HG03280 (cell line): Measurements from ENCODE around the gene ZDHHC16.
A peak's percentile ranks its signal among the peaks of the same experiment; 100 is the strongest.
"Not testable (repeated sequence)": the region's sequence is repeated elsewhere in the genome, so short reads cannot be mapped to it uniquely, and the experiment has no call there.

Experiments
- ATAC-seq: cut with Tn5 transposase; IDR thresholded peaks from one replicate; pipeline ENCODE4 v1.9.1; 2021; ENCODE audit warnings: mild to moderate bottlenecking, moderate library complexity; ENCODE audit not compliant: unreplicated experiment

ZDHHC16 gene

DNA sequence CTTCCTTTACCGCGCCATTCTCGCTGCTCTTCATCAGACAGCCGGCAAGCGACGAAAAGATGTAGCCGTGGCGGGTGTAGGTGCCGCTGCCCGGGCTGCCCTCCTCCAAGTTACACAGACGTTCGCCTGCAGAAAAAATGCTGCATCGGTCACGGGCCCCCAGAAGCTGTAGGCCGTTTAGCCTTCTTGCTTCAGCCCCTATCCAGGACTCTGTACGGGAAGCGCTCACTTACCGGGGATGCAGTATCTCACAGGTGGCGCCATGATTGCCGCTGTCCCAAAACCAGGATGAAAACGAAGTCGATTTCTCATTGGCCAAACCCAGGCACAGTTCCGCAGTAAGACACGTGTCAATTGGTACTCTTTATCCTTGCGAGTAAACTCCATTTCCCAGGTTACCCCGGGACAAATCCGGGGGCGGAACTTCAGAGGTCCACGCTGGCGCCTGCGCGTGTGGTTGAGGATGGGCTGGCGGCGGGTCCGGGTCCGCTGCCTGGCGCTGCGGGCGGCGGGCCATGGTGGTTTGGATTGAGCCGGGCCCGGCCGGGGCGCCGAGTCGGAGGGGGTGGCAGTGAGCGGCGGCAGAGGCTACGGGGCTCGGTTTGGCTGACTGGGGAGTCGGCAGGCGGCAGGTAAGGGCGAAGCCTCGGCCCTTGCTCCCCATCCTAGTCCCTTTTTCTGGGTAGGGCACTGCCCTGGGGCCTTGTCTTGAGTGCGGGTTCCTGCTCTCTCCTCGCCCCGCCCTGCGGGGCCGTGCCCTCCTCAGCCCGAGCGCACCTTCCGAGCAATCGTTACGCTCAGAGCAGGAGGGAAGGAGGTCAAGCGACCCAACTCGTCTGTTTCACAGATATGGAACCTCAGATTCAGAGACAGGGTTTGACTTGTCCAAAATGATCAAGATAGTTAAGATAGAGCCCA, at the start of gene ZDHHC16, which contains the start of gene EXOSC1:
Gene ZDHHC16 (plus strand): TSS at position 454 of the 918 bp plus-strand sequence. CDS start 5,501 bp downstream, outside the sequence.
Gene EXOSC1 (minus strand): TSS at position 285 of the 918 bp plus-strand sequence. CDS start 21 bp downstream, at position 264.
- ATAC-seq, result peak; percentile 97

DNA sequence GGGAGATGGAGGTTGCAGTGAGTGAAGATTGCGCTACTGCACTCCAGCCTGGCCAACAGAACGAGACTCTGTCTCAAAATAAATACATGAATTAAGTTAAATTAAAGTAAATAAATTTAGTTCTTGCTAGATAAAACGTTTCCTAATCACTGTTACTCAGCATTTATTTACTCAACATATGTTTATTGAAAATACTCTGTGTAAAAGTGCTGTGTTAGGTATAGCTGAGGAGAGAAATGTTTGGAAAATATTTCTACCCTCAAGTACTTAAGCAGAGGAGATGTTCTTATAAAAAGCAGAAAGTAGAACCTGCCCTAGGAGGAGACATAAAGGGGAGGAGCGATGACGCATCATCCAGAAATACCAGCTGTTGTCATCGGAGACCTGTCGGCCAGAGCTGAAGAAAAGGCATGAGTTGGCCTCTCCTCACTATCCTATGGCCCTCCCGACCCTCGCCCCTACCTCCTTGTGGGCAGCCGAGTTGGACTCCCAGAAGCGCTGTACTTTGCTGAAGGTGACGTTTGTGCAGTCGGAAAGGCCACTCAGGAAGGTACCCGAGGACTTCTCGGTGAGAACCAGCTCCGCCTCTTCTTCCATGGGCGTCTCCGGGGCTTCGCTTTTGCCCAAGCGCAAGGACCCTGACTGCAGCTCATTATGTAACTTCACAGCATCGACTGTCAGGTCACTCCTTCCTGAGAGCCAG, 46.0 kb upstream of the ZDHHC16 start:
- peak; percentile 38 for ATAC-seq

DNA sequence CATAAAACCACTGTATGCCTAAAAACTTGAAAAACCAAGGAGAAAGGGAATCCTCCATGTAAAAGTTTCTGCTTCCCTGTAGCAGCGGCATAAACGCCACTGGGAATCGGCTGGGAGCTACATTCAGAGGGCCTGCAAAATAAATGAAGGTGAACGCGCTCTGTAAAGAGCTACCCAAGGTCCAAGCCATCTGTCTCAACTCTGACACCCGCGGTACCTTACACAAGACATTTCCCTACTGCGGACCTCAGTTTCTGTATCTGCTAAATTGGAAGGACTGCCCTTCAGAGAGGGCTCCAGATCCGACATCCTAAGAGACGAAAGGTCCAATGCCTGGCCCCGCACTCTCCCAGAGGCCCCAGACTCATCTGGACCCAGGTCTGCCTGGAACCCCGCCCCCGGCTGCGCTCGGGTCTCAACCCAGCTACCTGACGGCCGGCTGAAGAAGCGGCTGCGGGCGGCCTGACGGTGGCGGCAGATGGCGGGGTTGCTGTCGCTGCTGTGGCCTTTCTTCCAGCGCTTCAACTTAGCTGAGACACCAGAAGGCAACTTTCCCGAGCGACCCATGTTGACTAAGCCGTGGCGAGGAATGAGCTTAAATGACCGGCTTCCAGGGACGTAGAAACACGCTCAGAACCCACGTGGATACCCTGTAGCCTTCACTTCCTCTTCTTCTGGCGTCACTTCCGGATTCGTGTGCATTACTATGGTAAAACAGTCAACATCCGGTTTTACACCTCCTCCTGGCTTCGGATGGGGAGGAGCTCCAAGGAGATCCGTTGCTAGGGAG, 45.1 kb upstream of the ZDHHC16 start, which contains the start of gene RRP12:
Gene RRP12 (minus strand): TSS at position 676 of the 790 bp plus-strand sequence. CDS start 109 bp downstream, at position 567.
- peak; percentile 93 for ATAC-seq

DNA sequence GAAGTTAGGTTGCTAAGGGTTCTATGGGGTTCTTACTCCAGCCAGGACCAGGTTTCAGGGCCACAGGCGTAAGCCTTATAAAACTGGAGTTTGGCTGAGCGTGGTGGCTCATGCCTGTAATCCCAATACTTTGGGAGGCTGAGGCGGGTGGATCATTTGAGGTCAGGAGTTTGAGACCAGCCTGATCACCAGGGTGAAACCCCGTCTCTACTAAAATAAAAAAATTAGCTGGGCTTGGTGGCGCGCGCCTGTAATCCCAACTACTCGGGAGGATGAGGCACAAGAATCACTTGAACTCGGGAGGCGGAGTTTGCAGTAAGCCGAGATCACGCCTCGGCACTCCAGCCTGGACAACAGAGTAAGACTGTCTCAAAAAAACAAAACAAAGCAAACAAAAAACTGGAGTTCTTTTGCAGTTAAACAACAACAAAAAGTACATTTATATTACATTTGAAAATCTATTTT, 44.5 kb upstream of the ZDHHC16 start:
- ATAC-seq, result no peak

DNA sequence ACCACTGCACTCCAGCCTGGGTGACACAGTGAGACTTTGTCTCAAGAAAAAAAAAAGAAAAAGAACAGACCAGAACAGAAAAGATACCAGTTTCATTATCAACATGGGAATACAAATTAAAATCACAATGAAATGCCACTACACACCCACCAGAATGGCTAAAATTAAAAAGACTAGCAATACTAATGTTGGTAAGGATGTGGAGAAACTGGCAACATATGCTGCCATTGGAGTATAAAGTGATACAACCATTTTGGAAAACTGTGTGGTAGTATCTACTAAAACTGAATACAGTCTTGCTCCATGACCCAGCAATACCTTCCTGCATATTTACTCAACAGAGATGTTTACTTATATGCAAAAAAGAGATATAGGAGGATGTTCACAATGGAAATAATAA, 41.9 kb upstream of the ZDHHC16 start:
- ATAC-seq, result no peak

DNA sequence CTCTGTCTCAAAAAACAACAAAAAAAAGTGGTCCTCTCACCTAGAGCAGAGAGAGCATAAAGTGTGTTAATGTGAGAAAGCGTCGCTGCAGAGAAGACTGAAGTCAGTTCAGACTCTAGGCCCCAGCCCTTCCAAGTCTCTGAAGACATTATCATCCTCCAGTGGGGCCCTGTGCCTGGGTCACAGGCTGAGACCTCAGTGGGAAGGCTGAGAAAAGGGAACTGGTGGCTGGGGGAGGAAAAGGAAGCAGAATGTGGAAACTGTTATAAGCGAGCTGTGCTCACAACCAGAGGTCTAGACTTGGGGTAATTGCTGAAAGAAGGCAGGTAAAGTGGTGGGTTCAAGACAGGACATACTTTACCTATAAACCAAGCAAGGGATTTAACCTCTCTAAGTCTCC, 39.9 kb upstream of the ZDHHC16 start:
- no peak for ATAC-seq

DNA sequence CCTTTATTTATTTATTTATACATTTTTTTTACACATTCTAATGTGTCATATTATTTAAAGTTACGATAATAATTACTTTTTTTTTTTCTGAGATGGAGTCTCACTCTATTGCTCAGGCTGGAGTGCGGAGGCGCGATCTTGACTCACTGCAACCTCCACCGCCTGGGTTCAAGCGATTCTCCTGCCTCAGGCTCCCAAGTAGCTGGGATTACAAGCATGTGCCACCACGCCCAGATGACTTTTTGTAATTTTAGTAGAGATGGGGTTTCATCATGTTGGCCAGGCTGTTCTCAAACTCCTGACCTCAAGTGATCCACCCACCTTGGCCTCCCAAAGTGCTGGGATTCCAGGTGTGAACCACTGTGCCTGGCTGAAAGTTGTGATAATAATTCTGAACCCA, 39.5 kb upstream of the ZDHHC16 start:
- ATAC-seq, result not testable (repeated sequence)

DNA sequence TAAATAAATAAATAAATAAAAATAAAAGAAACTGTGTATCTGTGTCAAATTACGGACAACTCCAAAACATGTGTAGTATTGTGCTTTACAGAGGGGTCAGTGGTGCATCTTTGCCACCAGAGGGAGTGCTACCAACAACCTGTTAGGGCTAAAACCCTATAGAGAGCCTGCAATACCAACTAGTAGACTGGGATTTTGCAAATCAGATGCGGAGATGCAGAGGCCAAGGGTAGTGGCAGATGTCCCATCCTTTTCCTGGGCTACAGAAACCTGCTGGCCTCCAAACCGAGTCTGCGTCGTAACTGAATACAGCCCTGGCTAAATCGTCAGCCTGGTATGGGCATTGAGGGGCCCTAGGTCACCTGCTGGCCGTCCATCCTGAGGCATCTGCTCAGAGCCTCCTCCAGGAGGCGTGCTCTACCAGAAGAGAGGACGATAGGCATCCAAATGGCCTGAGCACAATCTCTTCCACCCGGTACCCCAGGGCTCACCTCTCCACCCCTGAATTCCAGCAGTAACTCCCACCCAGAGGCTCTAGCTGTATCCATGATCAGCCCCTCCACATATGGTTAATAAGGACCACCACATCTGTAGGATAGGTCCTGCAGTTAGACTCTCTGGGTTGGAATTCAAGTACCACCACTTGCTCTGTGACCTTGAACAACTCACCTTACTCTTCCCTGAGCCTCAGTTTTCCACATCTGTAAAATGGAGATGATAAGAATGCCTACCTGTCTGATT, 38.6 kb upstream of the ZDHHC16 start:
- peak; percentile 91 for ATAC-seq

DNA sequence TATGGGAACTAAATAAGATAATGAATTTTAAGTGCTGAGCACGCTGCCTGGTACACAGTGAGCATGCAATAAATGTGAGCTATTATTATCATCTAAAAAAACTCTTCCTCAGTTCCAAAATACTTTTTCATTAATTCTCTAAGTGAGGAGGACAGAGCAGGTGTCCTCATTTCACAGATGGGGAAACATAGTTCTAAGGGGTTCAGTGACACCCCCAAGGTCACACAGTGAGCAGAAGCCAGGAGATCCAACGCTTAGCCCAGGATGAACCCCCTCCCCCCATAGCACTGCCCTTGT, 38.1 kb upstream of the ZDHHC16 start:
- no peak for ATAC-seq

DNA sequence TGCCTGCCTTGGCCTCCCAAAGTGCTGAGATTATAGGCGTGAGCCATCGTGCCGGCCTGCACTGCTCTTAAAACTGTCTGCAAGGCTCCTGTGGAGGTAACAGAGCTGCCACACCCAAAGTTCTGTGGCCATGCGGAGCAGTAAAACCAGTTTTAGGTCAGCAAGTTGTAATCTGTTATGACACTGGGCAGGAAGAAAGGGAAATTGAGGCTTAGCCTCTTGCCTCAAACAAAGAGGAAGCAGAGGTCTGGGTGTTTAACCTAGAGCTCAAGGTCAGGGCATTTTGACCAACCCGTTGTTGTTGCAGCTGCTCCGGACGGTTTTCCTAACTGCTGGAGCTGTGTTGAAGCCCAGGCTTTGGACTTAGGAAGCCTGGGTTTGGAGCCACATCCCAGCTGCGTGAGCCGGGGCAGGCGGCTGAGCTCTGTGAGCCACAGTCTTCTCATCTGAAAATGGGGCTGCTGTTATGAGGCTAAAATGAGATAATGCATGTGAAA, 37.4 kb upstream of the ZDHHC16 start:
- no peak for ATAC-seq

DNA sequence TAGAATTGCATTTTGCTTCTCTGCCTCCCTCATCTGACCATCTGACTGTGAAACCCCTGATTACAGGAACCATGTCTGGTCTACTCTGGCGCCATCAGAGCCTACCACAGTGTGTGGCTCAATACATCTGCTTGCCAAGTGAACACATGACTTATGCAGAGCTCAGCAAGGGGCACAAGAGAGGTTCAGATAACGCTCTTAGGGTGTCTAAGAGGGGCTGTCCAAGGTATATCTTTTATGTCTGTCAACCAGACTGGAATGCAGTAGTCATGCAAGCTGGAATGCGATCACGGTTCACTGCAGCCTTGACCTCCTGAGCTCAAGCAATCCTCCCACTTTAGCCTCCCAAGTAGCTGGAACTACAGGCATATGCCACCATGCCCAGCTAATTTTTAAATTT, 34.6 kb upstream of the ZDHHC16 start:
- no peak for ATAC-seq

DNA sequence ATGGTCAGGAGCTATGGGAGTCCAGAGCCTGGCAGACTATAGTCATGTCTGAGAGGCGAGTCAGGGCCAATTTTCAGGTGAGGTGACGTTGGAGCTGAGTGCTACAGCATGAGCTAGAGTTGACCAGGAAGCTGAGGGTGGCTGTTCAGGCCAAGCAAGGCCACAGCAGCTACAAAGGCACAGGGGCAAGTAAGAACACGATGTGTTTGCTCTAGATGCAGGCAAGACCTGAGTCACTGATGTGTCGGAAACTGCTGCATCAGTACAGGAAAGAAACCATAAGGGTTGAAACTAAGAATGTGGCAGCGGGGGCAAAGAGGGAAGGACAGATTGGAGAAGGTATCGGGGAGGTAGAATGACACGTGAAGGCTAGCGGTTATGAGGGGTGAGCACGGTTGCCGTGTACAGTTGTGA, 33.1 kb upstream of the ZDHHC16 start:
- ATAC-seq, result peak; percentile 77

DNA sequence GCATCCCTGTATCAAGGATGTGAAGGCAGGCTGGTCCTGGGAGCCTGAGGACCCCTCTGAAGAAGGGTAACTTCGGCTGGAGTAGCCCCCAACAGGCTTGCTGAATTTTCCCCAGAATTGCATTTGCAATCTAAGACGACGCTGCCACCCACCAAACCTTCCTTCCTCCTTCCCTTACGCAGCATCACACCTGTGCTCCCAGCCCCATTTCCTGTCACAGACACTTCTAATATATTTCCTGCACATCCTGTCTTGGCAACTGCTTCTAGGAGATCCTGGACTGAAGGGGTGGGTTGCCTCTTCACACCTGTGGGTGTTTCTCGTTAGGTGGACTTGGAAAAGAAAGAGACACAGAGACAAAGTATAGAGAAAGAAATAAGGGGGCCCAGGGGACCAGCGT, 29.4 kb upstream of the ZDHHC16 start:
- no peak for ATAC-seq

DNA sequence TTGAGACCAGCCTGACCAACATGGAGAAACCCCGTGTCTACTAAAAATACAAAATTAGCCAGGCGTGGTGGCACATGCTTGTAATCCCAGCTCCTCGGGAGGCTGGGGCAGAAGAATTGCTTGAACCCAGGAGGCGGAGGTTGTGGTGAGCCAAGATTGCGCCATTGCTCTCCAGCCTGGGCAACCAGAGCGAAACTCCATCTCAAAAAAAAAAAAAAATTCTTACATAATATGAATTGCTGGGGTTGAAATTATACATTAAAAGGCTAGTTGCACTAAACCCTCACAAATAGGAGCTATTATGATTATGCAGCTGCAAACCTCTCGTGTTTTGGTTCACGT, 22.2 kb upstream of the ZDHHC16 start:
- not testable (repeated sequence) for ATAC-seq

DNA sequence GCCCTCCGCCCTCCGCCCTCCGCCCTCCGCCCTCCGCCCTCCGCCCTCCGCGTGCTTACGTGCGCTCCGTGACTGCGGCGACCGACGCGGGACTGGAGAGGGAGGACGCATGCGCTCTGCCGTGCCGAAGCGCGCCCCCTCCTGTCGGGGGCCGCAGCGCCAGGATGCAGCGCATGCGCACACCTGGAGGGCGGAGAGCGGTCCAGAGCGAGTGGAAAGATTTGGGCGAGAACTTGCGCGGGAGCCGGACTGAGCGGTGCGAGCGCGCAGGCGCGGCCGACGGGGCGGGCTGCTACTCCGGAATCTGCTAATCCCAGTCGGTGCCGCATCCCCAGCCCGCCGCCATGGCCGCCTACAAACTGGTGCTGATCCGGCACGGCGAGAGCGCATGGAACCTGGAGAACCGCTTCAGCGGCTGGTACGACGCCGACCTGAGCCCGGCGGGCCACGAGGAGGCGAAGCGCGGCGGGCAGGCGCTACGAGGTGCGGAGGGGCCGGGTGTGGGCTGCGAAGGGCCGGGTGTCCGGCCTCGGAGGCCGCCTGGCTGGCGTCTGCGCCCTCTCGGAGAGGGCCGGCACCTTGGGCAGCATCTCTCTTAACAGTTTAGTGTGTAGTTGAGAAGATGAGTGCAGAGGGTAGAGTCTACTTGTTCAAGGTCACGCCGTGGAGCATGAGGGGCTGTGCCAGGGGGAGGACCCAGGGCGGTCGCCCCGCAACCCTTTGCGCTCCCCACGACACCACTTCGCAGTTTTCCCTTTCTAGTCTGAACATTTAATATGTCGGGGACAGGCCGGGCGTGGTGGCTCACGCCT, 19.8 kb upstream of the ZDHHC16 start, which contains the start of gene PGAM1:
Gene PGAM1 (plus strand): TSS at position 228 of the 812 bp plus-strand sequence. CDS start 117 bp downstream, at position 345.
- peak; percentile 87 for ATAC-seq

DNA sequence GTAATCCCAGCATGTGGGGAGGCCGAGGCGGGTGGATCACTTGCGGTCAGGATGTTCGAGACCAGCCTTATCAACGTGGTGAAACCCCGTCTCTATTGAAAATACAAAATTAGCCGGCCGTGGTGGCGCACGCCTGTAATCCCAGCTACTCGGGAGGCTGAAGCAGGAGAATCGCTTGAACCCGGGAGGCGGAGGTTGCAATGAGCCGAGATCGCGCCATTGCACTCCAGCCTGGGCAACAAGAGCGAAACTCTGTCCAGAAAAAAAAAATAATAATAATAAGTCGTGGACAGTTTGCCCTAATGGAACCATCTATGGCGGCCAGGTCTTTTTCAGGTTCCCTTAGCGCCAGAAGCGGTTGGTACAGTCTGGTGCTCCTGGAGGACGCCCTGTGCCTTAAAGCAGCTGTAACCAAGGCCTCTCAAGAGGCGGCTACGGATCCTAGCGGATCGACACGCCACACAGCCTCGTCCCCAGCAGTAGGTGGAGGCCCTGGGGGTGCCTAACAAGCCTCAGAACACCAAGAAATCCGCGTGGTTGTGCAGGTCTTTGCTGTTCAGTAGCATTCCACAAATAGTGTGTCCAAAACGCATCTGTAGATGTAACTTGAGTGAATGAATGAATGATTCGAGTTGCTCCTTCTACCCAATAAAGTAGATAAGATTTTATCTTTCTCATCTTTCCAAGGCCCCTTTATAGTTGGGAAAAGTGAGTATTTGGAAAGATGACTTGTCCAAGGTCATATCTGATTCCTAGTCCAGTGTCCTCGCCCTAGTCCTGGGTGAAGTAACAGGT, 19.0 kb upstream of the ZDHHC16 start:
- no peak for ATAC-seq

DNA sequence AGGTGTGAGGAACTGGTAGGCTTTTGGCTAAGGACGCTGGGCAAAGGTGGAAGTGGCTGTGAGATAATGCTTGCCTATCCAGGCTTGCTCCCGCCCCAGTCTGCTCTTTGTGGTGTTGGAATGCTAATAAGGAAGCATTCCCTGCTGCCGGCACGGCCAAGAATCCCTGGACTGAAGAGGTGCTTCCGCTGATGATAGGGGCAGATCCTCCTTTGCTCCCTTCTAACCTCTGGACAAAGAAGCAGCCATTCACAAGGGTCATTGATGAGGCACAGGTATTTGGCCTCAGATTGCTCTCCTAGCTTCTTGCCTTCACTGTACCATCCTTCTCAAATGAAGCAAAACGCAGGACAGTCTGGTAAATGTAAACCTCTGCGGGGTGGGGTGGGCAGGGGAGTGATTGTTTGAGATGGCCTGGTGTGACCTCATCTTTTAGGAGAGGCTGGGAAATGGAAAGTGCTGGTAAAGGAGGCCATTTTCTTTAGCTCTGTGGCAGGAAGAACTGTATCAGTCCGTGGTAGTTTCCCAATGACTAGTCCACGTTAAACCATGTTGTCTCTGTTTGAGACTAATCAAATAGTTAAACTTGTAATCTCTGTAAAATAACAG, 18.3 kb upstream of the ZDHHC16 start:
- ATAC-seq, result no peak

DNA sequence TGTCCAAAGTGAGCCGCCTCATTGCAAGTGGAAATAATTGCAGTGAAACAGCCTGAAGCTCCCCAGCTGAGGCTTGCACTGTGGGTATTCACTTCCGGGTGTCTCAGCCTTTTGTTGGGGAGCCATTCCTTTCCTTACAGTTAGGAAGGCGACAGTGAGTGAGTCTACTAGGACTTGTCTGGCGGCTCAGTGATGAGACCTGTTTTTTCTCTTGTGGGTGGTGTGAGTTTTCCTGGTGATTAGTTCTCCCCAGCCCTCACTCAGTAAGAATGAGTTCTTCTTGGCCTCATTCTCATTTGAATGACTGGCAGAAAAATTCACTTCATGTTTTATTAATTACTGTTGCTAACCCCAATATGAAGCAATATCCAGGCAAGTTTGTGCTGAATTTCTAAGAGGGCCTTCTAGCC, 17.4 kb upstream of the ZDHHC16 start:
- no peak for ATAC-seq
